Measurements from ENCODE around the gene OR4D2.
A peak's percentile ranks its signal among the peaks of the same experiment; 100 is the strongest.

OR4D2 gene

GRCh38 chr17:58176200-58176599 is 9.4 kb downstream of the OR4D2 start:
- DNase-seq: no peak

- no peak for DNase-seq
These were observed 15.0 kb downstream of the OR4D2 start for GRCh38 chr17:58181796-58182195.

DNA sequence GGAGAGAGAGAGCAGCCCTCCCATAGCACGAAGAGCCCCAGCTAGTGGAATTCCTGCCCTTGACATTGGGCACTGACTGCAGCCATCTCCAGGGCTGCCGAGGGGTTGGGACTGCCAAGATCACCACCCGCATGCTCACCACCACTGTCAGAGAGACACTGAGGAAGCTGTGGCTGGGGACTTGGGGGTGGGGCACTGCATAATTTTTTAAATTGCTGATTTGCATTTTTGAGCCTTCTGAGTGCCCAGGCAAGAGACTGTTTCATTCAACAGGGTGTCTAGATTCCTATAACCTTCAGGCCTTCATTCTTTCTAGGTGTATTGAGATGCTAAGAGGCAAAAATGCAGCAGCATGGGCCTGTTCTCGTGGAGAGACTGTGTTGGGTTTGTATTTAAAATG is 16.7 kb downstream of the OR4D2 start:
- no peak for DNase-seq

DNA sequence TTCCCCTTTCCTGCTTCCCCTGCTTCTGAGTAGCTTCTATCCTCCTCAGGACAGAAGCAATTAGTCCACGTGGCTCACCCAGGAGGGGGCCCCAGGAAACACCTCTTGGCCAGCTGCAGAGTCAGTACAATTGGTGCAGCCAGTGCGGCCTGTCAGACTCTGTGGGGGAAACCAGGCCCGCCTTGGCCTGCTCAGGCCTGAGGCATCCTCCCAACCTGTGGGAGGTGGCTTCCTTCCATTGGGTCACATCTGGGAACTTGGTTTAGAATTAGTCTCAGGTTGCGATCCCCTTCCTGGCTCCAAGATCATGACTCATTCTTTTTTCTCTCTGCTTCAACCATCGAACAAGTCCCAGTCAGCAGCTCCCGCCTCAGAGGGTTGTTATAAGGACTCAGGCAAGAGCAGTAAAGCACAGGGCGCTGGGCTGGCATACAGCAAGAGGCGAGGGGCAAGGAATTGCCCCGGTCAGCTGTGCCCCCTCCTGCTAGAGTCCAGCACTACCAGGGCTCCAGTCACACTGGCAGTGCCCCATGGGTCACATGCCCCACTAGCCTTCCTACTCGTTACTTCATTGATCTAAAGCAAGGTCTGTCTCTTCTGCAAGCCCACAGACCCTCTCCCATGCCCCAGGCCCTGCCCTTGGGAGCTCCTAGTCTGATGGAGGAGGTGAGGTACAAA is 17.7 kb downstream of the OR4D2 start:
- no peak for DNase-seq

- no peak for DNase-seq
These were observed 18.4 kb downstream of the OR4D2 start for GRCh38 chr17:58184986-58185761.

DNA sequence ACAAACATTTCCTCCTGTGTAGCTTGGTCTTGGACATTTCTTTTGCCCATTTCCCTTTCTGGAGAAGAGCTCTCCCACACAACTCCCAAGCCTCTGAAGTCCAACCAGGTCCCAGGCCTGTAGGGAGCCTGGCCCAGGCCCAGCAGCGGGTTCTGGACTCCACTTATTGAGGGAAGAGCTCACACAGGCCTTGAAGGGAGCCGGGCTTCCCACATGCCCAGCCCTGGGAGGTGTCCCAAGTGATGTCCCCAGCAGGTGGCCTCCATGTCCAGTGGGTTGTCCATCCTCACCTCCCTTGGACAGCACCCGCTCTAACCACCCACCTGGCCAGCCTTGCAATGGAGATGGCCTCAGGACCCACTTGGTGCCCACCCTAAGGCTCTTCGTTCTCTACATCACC is 19.8 kb downstream of the OR4D2 start:
- no peak for DNase-seq

DNA sequence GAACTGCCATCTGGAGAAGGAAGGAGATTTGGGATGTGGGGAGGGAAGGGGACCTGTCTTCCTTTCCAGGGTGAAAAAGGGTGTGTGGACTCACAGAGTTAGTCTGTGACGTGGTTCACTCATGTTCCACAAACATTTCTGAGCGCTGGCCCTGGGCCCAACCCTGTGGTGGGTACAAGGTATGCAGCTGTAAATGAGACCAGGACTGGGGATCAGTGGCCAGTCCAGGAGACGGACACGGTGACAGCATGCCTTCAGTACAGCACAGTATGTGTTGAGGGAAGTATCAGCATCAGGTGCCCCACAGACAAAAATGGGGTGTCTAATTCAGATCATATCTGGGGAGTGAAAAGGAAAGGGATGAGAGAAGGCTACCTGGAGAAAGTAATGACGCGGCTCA is 20.3 kb downstream of the OR4D2 start:
- no peak for DNase-seq

- DNase-seq: no peak
These were observed 20.9 kb downstream of the OR4D2 start for GRCh38 chr17:58187675-58188074.

DNA sequence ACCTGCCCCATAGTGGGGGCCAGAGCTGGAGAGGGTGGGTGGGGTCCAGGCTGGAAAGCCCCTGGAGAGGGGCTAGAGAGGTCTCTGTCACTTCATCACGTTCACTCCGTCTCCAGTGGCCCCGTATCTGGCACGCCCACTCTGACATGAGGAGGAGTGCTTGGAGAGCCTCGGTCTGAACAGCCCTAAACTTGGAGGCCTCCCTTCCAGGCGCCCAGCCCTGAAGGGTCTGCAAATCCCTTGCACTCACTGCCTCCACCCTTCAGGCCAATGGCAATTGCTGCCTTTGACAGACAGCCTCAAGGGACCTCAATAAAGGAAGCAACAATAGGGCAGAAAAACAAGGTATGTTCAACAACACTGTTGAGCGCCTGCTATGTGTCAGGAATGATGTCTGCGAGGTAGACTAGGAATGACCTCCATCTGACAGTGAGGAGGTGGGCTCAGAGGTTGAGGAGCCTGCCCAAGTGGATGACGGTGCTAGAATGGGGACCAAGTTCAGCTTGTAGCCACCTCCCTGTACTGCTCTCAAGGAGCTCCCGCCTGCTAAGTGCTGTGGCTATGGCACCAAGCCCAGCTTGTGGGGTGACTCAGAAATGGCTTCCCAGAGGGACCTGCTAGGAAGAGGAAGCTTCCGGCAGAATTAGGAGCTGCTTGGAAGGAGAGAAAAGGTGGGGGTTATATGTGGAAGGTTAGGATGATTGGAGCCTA is 22.8 kb downstream of the OR4D2 start:
- DNase-seq: no peak

- no peak for DNase-seq
These were observed 24.6 kb downstream of the OR4D2 start for GRCh38 chr17:58191241-58191896.

- DNase-seq: no peak
These were observed 25.8 kb downstream of the OR4D2 start, which contains the start of gene EPX for GRCh38 chr17:58192612-58193011. Gene EPX, plus strand, starts transcription at chr17:58192726. Its CDS starts 121 bp downstream, at chr17:58192847.

- DNase-seq: no peak
These were observed 27.0 kb downstream of the OR4D2 start for GRCh38 chr17:58193641-58194255.

DNA sequence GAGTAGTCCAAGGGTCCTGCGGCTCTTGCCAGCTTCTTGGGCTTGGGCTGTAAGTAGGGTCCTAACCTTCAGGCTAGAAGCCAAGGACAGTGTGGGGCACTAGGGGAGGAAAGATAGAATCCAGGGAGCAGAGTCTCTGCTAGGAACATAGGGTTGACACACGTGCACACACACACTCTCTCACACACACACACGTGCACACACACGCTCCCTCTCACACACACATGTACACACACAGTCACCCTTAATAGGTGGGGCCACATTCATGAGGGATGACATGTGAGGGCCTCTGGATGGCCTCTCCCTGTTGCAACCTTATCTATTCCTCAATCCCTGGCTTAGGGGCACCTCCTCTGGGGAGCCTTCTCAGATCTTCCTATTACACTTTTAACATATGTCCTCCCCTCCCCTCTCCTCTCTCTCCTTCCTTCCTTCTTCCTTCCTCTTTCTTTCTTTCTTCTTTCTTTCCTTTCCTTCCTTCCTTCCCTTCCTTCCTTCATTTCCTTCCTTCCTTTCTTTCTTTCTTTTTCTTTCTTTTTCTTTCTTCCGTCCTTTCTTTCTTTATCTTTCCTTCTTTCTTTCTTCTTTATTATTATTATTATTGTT is 28.8 kb downstream of the OR4D2 start:
- no peak for DNase-seq

- DNase-seq: no peak
These were observed 29.8 kb downstream of the OR4D2 start for GRCh38 chr17:58196610-58197009.

DNA sequence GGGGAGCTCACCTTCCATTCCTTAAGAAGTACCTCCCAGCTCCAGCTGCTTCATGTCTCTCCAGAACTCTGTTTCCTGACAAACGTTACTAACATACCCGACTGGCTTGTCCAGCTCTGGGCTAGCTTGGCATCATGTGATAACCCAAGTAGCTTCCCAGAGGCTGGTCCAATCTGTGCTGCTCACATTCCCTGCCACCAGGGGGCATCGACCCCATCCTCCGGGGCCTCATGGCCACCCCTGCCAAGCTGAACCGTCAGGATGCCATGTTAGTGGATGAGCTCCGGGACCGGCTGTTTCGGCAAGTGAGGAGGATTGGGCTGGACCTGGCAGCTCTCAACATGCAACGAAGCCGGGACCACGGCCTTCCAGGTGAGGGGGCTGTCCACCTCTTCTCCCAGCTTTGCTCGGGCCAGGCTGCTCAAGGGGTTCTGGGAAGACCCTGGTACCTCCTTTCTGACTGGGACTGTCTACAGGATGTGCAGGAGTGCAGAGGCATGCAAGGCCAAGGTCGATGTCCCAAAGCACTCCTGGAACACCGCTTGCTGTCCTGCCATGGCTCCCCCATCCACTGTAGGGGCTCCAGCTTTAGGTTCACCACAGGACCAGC is 33.3 kb downstream of the OR4D2 start:
- peak; percentile 37 for DNase-seq

GRCh38 chr17:58202859-58203258 is 36.1 kb downstream of the OR4D2 start:
- no peak for DNase-seq

- DNase-seq: no peak
These were observed 38.0 kb downstream of the OR4D2 start for GRCh38 chr17:58204796-58205195.

DNA sequence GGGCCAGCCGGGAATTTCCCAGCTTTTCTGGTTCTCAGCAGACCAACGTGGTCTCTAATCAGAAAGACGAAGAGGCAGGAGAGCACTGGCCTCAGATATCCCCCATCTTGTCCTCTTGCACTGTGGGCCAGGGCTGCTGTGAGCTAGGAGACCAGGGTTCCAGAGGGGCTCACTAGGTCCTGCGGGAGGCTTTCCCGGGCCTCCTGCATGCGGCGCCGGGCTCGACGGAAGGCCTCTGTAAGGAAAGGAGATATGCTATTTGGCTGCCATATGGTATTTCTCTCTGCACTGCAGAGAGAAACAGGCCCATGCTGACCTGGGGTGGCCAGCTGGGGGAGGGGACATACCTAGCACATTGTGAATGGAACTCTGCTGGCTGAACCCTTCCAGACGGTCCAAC is 39.2 kb downstream of the OR4D2 start:
- no peak for DNase-seq

GRCh38 chr17:58207451-58207850 is 40.7 kb downstream of the OR4D2 start:
- no peak for DNase-seq

DNA sequence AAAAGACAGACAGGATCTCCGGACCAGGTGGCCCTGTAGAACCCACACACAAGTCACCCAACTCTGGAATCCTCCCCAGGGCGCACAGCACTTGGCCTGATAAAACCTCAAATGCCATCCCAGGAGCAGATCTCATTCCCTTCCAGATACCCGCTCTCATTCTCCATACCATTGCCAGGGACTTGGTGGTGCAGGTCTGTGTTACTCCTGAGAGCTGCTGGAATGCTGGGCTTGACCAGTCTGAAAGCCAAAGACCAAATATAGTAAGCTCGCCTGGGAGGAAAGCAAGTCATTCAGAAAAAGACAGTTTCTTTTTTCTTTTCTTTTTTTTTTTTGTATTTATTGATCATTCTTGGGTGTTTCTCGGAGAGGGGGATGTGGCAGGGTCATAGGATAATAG is 41.6 kb downstream of the OR4D2 start:
- DNase-seq: no peak

DNA sequence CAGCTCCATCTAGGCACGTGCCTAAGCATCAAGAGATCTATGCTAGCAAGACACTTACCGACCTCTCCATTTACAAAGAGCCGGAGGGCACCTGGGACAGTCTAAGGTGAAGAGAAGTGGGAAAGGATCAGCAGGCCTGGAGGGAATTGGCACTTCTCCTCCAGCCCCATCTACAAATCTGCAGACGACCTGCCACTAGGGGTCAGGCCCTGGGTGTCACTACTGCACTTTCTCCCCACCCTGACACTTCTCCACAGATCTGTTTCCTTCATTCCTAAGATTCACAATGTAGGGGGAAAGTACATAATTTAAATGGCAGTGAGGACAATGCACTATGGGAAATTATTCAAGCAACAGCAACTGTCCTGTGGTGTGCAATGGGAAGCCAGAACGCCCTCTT is 44.1 kb downstream of the OR4D2 start:
- DNase-seq: no peak

- DNase-seq: no peak
These were observed 48.9 kb downstream of the OR4D2 start for GRCh38 chr17:58215685-58216084.
